Keratinocyte (primary cell): ENCODE measurements around the gene TCTN2. TPM values are rescaled to one million over a fixed set of nuclear protein-coding genes. Genes with fewer than 3 reads are reported as not detected.

Source experiments
- DNase-seq: peaks from one replicate; pipeline ENCODE4 v3.0.0-alpha.2; 2011; ENCODE audit warnings: low read depth, missing footprints, low spot score
- FAIRE-seq: peaks from 2 replicates; lab custom pipeline; 2011; peaks lifted over from hg19 to GRCh38; lab: Jason Lieb, UNC
- H2AFZ ChIP-seq: 2 replicates; pipeline ENCODE4 v1.6.0; 2012; ENCODE audit warnings: low read length, control low read depth, inconsistent platforms; ENCODE audit not compliant: control insufficient read depth
- H3K27ac ChIP-seq: 2 replicates; pipeline ENCODE4 v1.5.1; 2011; ENCODE audit warnings: low read length; ENCODE audit not compliant: control insufficient read depth, insufficient read depth
- H3K27me3 ChIP-seq: 3 replicates; pipeline ENCODE4 v1.6.0; 2011; ENCODE audit warnings: low read length; ENCODE audit not compliant: control insufficient read depth, insufficient read depth; ENCODE audit errors: extremely low read depth
- H3K36me3 ChIP-seq, 2 experiments: 2 replicates in 1 of 2; 3 replicates in 1 of 2; pipeline ENCODE4 v1.5.1; 2011; ENCODE audit warnings: low read length in 2 of 2, mild to moderate bottlenecking in 1 of 2; ENCODE audit not compliant: control insufficient read depth in 2 of 2, insufficient read depth in 2 of 2; ENCODE audit errors: extremely low read depth in 1 of 2
- H3K4me1 ChIP-seq: 3 replicates; pipeline ENCODE4 v1.5.1; 2011; ENCODE audit warnings: low read length; ENCODE audit not compliant: control insufficient read depth, insufficient read depth; ENCODE audit errors: extremely low read depth
- H3K4me2 ChIP-seq: 3 replicates; pipeline ENCODE4 v1.6.0; 2011; ENCODE audit warnings: low read depth, low read length; ENCODE audit not compliant: control insufficient read depth, insufficient read depth; ENCODE audit errors: extremely low read depth
- H3K4me3 ChIP-seq, 3 experiments: fragments of 200-600 bp in 1 of 3; sonication (generic) in 1 of 3; 2 replicates in 2 of 3; 3 replicates in 1 of 3; pipeline ENCODE4 v1.5.1; 2011 to 2016; ENCODE audit warnings: low read length in 3 of 3, mild to moderate bottlenecking in 3 of 3, control low read depth in 2 of 3, inconsistent platforms in 1 of 3, low read depth in 1 of 3, mixed read lengths in 1 of 3, mixed run types in 1 of 3, moderate library complexity in 1 of 3; ENCODE audit not compliant: control insufficient read depth in 2 of 3, insufficient read depth in 2 of 3; ENCODE audit errors: extremely low read depth in 1 of 3
- H3K79me2 ChIP-seq: 2 replicates; pipeline ENCODE4 v1.6.0; 2012; ENCODE audit warnings: low read length; ENCODE audit not compliant: control insufficient read depth, insufficient read depth
- H3K9ac ChIP-seq: 3 replicates; pipeline ENCODE4 v1.6.0; 2011; ENCODE audit warnings: low read length; ENCODE audit not compliant: control insufficient read depth, insufficient read depth; ENCODE audit errors: extremely low read depth
- H3K9me1 ChIP-seq: 3 replicates; pipeline ENCODE4 v1.6.0; 2011; ENCODE audit warnings: low read length; ENCODE audit not compliant: control insufficient read depth, insufficient read depth; ENCODE audit errors: extremely low read depth
- H3K9me3 ChIP-seq: 2 replicates; pipeline ENCODE4 v1.5.1; 2012; ENCODE audit warnings: low read depth, low read length; ENCODE audit not compliant: control insufficient read depth
- H4K20me1 ChIP-seq: 3 replicates; pipeline ENCODE4 v1.6.0; 2011; ENCODE audit warnings: low read length; ENCODE audit not compliant: control insufficient read depth, insufficient read depth; ENCODE audit errors: extremely low read depth
- CTCF ChIP-seq, 3 experiments: IDR thresholded peaks in 1 of 3; conservative IDR thresholded peaks in 1 of 3; optimal IDR thresholded peaks in 1 of 3; 2 replicates in 2 of 3; 3 replicates in 1 of 3; pipeline versions ENCODE3 to v1.5.1; 2011; ENCODE audit warnings: low read length in 3 of 3, mild to moderate bottlenecking in 3 of 3, moderate library complexity in 2 of 3, control low read depth in 1 of 3, inconsistent platforms in 1 of 3; ENCODE audit not compliant: insufficient read depth in 2 of 3; ENCODE audit errors: extremely low read depth in 1 of 3
- EZH2 ChIP-seq: IDR thresholded peaks from one replicate; pipeline ENCODE4 v1.6.1; 2012; ENCODE audit warnings: inconsistent platforms, mild to moderate bottlenecking, low read length, moderate library complexity
- dilution Hi-C: fragments of 300-500 bp; cut with MboI; formaldehyde crosslinking; loops from one replicate; pipeline ENCODE4 v1.7.0; 2020; ENCODE audit warnings: low sequenced_read_pairs; ENCODE audit not compliant: extremely low pct_ligation_motif_present
- polyA plus RNA-seq, 5 experiments: library from polyadenylated mRNA; depleted of rRNA in 3 of 5; stranded (reverse) in 3 of 5; stranded (forward) in 1 of 5; unstranded in 1 of 5; fragments of >200 nt; gene quantifications; 1 replicate in 1 of 5; 2 replicates in 3 of 5; 3 replicates in 1 of 5; pipeline versions ENCODE4 v1.2.1 to v1.2.3, GENCODE V29; 2011 to 2012; ENCODE audit warnings: missing spikeins in 2 of 5, low read depth in 1 of 5, low replicate concordance in 1 of 5

TCTN2 gene
- polyA plus RNA-seq, 1 donor (not counting 4 experiments of a cell fraction or from before 2014, with no cell fraction given): 3.2 TPM

- Histone ChIP-seq H3K27me3 (no peaks in the 10 kb centered on the region), H3K9ac (no peak overlapping the region), H3K4me1 (no peaks in the 10 kb centered on the region), H2AFZ (no peak overlapping the region), H3K79me2 (no peaks in the 10 kb centered on the region), H3K9me3 (no peaks in the 10 kb centered on the region), H3K4me3 (no peak overlapping the region), H3K9me1 (no peaks in the 10 kb centered on the region), H3K36me3 (peaks cover 0 to 4% of the 10 kb centered on the region in 2 experiments), H3K27ac (no peak overlapping the region), H4K20me1 (no peaks in the 10 kb centered on the region), H3K4me2 (no peak overlapping the region)
- FAIRE-seq (no peak), DNase-seq (no peak)
- TF ChIP-seq EZH2: no peak
- TF ChIP-seq CTCF (optimal IDR thresholded peaks at IDR 0.05 in 1 of 3, IDR thresholded peaks at IDR 0.05 in 1 of 3, conservative IDR thresholded peaks at IDR 0.05 in 1 of 3; ENCODE audit: extremely low read depth in 1 of 3, insufficient read depth in 2 of 3, low read length in 3 of 3): no peak
- dilution Hi-C loops: no loop called here
Measured at GRCh38 chr12:123705935-123706334, 35.0 kb downstream of the TCTN2 start.

GRCh38 chr12:123707466-123707865 lies 36.6 kb downstream of the TCTN2 start:
- Histone ChIP-seq H3K4me3 (no peak overlapping the region), H3K27ac (no peak overlapping the region), H3K9me3 (no peaks in the 10 kb centered on the region), H3K27me3 (no peaks in the 10 kb centered on the region), H3K4me2 (no peak overlapping the region), H3K9me1 (no peaks in the 10 kb centered on the region), H3K9ac (no peak overlapping the region), H2AFZ (no peak overlapping the region), H4K20me1 (no peaks in the 10 kb centered on the region), H3K36me3 (no peaks in the 10 kb centered on the region), H3K79me2 (peaks cover under 1% of the 10 kb centered on the region), H3K4me1 (peaks cover 3% of the 10 kb centered on the region)
- DNase-seq (no peak), FAIRE-seq (no peak)
- dilution Hi-C loops: no loop called here
- TF ChIP-seq CTCF (optimal IDR thresholded peaks at IDR 0.05 in 1 of 3, IDR thresholded peaks at IDR 0.05 in 1 of 3, conservative IDR thresholded peaks at IDR 0.05 in 1 of 3; ENCODE audit: extremely low read depth in 1 of 3, insufficient read depth in 2 of 3, low read length in 3 of 3): no peak
- no peak for TF ChIP-seq EZH2
